ENCODE measurements around the gene SPON1.
"Not testable (repeated sequence)": the region's sequence is repeated elsewhere in the genome, so short reads cannot be mapped to it uniquely, and the experiment has no call there.

Gene SPON1

GRCh38 chr11:14273895-14274294 lies 311.4 kb downstream of the SPON1 start:
- H3K9ac ChIP-seq (ENCODE audit: low read length): no peak overlapping the region
- H3K36me3 ChIP-seq (ENCODE audit: low read length): peaks cover 53% of the 10 kb centered on the region
- no peaks in the 10 kb centered on the region for H3K9me3 ChIP-seq (ENCODE audit: insufficient read depth, low read length)
- no peak overlapping the region for H3K4me3 ChIP-seq (ENCODE audit: insufficient read depth, low read length, poor library complexity, severe bottlenecking)
- TF ChIP-seq EZH2phosphoT487 (conservative IDR thresholded peaks at IDR 0.05; ENCODE audit: low read length) (no peak), CTCF (IDR thresholded peaks at IDR 0.05; ENCODE audit: insufficient read depth, low read length, poor library complexity, severe bottlenecking) (no peak)
- H3K4me2 ChIP-seq (ENCODE audit: low read depth, low read length, poor library complexity, severe bottlenecking): no peak overlapping the region
- H3K79me2 ChIP-seq (ENCODE audit: insufficient read depth, low read length): 0 out of 2 replicates have a peak, but pooled peaks cover 6% of the 10 kb centered on the region
- no peaks in the 10 kb centered on the region for H3K9me2 ChIP-seq (replicated peaks; ENCODE audit: insufficient read depth, low read length)
- 0 out of 2 replicates have a peak, but pooled peaks cover 5% of the 10 kb centered on the region for H4K20me1 ChIP-seq (ENCODE audit: low read depth, low read length)
- H3F3A ChIP-seq (ENCODE audit: insufficient read depth): peaks cover 73% of the 10 kb centered on the region
- no peak overlapping the region for H2AFZ ChIP-seq (ENCODE audit: low read depth, low read length, severe bottlenecking)
- H3K27ac ChIP-seq (ENCODE audit: low read depth, low read length): no peak overlapping the region
- H3K27me3 ChIP-seq (ENCODE audit: low read length): no peaks in the 10 kb centered on the region

- H3F3A ChIP-seq (ENCODE audit: insufficient read depth): peaks cover 77% of the 10 kb centered on the region
- H3K9me2 ChIP-seq (replicated peaks; ENCODE audit: insufficient read depth, low read length): no peaks in the 10 kb centered on the region
- H3K4me2 ChIP-seq (ENCODE audit: low read depth, low read length, poor library complexity, severe bottlenecking): no peak overlapping the region
- H2AFZ ChIP-seq (ENCODE audit: low read depth, low read length, severe bottlenecking): no peak overlapping the region
- no peaks in the 10 kb centered on the region for H3K9me3 ChIP-seq (ENCODE audit: insufficient read depth, low read length)
- H3K79me2 ChIP-seq (ENCODE audit: insufficient read depth, low read length): 0 out of 2 replicates have a peak, but pooled peaks cover 6% of the 10 kb centered on the region
- H3K36me3 ChIP-seq (ENCODE audit: low read length): peaks cover 55% of the 10 kb centered on the region
- H4K20me1 ChIP-seq (ENCODE audit: low read depth, low read length): 0 out of 2 replicates have a peak, but pooled peaks cover 5% of the 10 kb centered on the region
- no peak overlapping the region for H3K27ac ChIP-seq (ENCODE audit: low read depth, low read length)
- H3K9ac ChIP-seq (ENCODE audit: low read length): no peak overlapping the region
- TF ChIP-seq CTCF (IDR thresholded peaks at IDR 0.05; ENCODE audit: insufficient read depth, low read length, poor library complexity, severe bottlenecking) (no peak), EZH2phosphoT487 (conservative IDR thresholded peaks at IDR 0.05; ENCODE audit: low read length) (no peak)
- no peak overlapping the region for H3K4me3 ChIP-seq (ENCODE audit: insufficient read depth, low read length, poor library complexity, severe bottlenecking)
- no peaks in the 10 kb centered on the region for H3K27me3 ChIP-seq (ENCODE audit: low read length)
Measured at GRCh38 chr11:14275076-14275475, 312.6 kb downstream of the SPON1 start.

- Histone ChIP-seq H3F3A (ENCODE audit: insufficient read depth) (peaks cover 82% of the 10 kb centered on the region), H3K36me3 (ENCODE audit: low read length) (peaks cover 55% of the 10 kb centered on the region)
- not testable (repeated sequence) for H3K79me2 ChIP-seq (ENCODE audit: insufficient read depth, low read length); H3K4me3 ChIP-seq (ENCODE audit: insufficient read depth, low read length, poor library complexity, severe bottlenecking); H3K27ac ChIP-seq (ENCODE audit: low read depth, low read length); H3K27me3 ChIP-seq (ENCODE audit: low read length); H4K20me1 ChIP-seq (ENCODE audit: low read depth, low read length); H3K9me3 ChIP-seq (ENCODE audit: insufficient read depth, low read length); H2AFZ ChIP-seq (ENCODE audit: low read depth, low read length, severe bottlenecking); H3K9ac ChIP-seq (ENCODE audit: low read length); H3K9me2 ChIP-seq (replicated peaks; ENCODE audit: insufficient read depth, low read length); H3K4me2 ChIP-seq (ENCODE audit: low read depth, low read length, poor library complexity, severe bottlenecking)
Measured at GRCh38 chr11:14278869-14279268, 316.3 kb downstream of the SPON1 start.

GRCh38 chr11:14288189-14288935 lies 325.8 kb downstream of the SPON1 start:
- Histone ChIP-seq H3K79me2 (ENCODE audit: insufficient read depth, low read length) (peaks cover 35% of the 10 kb centered on the region; the same call in 1 of the 2 replicates), H3K36me3 (ENCODE audit: low read length) (peaks cover 83% of the 10 kb centered on the region), H2AFZ (ENCODE audit: low read depth, low read length, severe bottlenecking) (no peak overlapping the region), H3K4me3 (ENCODE audit: insufficient read depth, low read length, poor library complexity, severe bottlenecking) (no peak overlapping the region), H3K4me2 (ENCODE audit: low read depth, low read length, poor library complexity, severe bottlenecking) (no peak overlapping the region), H3K27me3 (ENCODE audit: low read length) (no peaks in the 10 kb centered on the region), H4K20me1 (ENCODE audit: low read depth, low read length) (0 out of 2 replicates have a peak, but pooled peaks cover 10% of the 10 kb centered on the region), H3F3A (ENCODE audit: insufficient read depth) (peaks cover 69% of the 10 kb centered on the region), H3K9me3 (ENCODE audit: insufficient read depth, low read length) (no peaks in the 10 kb centered on the region), H3K9me2 (replicated peaks; ENCODE audit: insufficient read depth, low read length) (no peaks in the 10 kb centered on the region), H3K27ac (ENCODE audit: low read depth, low read length) (no peak overlapping the region), H3K9ac (ENCODE audit: low read length) (no peak overlapping the region)
- TF ChIP-seq EZH2phosphoT487 (conservative IDR thresholded peaks at IDR 0.05; ENCODE audit: low read length) (no peak), CTCF (IDR thresholded peaks at IDR 0.05; ENCODE audit: insufficient read depth, low read length, poor library complexity, severe bottlenecking) (no peak)
